ENCODE results near the gene TTF1. TPM values are rescaled to one million over a fixed set of nuclear protein-coding genes. Genes with fewer than 3 reads are reported as not detected.

TTF1 gene
- polyA plus RNA-seq, 1 experiment, result 10.0 TPM

DNA sequence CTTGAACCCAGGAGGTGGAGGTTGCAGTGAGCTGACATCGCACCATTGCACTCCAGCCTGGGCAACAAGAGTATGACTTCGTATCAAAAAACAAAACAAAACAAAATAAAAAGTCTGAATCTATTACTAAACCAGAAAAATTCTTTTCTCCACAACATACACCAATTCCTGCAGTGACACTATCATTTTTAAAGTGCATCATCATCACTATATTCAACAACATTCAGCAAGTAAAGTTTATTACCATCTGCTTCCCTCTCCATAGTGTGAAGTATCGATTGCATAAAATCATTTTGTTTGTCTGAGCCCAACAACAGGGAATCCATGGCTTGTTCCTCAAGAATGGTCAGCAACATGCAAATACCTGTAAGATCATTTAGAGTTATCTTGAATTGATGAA, 72.3 kb downstream of the TTF1 start:
- H3K27me3 ChIP-seq (ENCODE audit: control insufficient read depth, insufficient read depth, low read length), result no peaks in the 10 kb centered on the region
- ChIA-PET POLR2A (no interaction called here), CTCF (no interaction called here)
- no peak overlapping the region for H3K4me3 ChIP-seq (ENCODE audit: low read depth, low read length)
- H3K27ac ChIP-seq (ENCODE audit: low read depth, low read length), result no peak overlapping the region
- H3K9me3 ChIP-seq (ENCODE audit: control insufficient read depth, insufficient read depth, low read length), result no peaks in the 10 kb centered on the region
- no peak for DNase-seq (ENCODE audit: low read depth, low spot score)
- TF ChIP-seq CTCF (IDR thresholded peaks at IDR 0.05; ENCODE audit: low read depth, low read length), result no peak

- Histone ChIP-seq H3K27me3 (ENCODE audit: control insufficient read depth, insufficient read depth, low read length) (no peaks in the 10 kb centered on the region), H3K4me3 (ENCODE audit: low read depth, low read length) (no peak overlapping the region), H3K9me3 (ENCODE audit: control insufficient read depth, insufficient read depth, low read length) (no peaks in the 10 kb centered on the region), H3K27ac (ENCODE audit: low read depth, low read length) (no peak overlapping the region)
- CTCF ChIA-PET, result no interaction called here
- POLR2A ChIA-PET, result no interaction called here
- no peak for DNase-seq (ENCODE audit: low read depth, low spot score)
- no peak for TF ChIP-seq CTCF (IDR thresholded peaks at IDR 0.05; ENCODE audit: low read depth, low read length)
Observed at GRCh38 chr9:132333556-132333955, 73.1 kb downstream of the TTF1 start.

GRCh38 chr9:132328580-132328979, 78.1 kb downstream of the TTF1 start:
- DNase-seq (ENCODE audit: low read depth, low spot score), result no peak
- no peaks in the 10 kb centered on the region for H3K27me3 ChIP-seq (ENCODE audit: control insufficient read depth, insufficient read depth, low read length)
- ChIA-PET CTCF (interaction anchor here (1.1 kb wide), 1 partner anchor 60 kb away, joined by 4 read pairs; no protein-coding TSS in a partner anchor), POLR2A (no interaction called here)
- H3K9me3 ChIP-seq (ENCODE audit: control insufficient read depth, insufficient read depth, low read length), result no peaks in the 10 kb centered on the region
- no peak overlapping the region for H3K4me3 ChIP-seq (ENCODE audit: low read depth, low read length)
- no peak for TF ChIP-seq CTCF (IDR thresholded peaks at IDR 0.05; ENCODE audit: low read depth, low read length)
- no peak overlapping the region for H3K27ac ChIP-seq (ENCODE audit: low read depth, low read length)

DNA sequence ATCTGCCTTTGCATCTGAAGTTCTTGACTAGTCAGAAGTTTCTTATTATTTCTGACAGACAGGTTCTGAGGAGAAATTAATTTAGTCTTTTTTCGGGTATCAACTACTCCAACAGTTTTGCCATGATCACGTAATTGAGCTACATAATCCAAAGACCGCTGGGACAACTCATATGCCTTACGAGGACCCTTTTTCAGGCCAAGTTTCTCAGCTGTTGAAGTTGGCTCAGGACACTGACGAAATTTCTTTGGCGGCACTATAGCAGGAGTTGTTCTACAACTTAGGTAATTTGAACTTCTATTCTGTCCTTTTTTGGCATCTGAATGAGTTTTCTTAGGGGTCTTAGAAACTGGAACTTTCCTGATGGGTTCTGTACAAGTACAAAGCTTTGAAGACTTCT, 79.1 kb downstream of the TTF1 start:
- ChIA-PET CTCF (interaction anchor here (1.1 kb wide), 1 partner anchor 59 kb away, joined by 4 read pairs; no protein-coding TSS in a partner anchor), POLR2A (no interaction called here)
- no peak for DNase-seq (ENCODE audit: low read depth, low spot score)
- Histone ChIP-seq H3K27ac (ENCODE audit: low read depth, low read length) (no peak overlapping the region), H3K27me3 (ENCODE audit: control insufficient read depth, insufficient read depth, low read length) (no peaks in the 10 kb centered on the region), H3K9me3 (ENCODE audit: control insufficient read depth, insufficient read depth, low read length) (no peaks in the 10 kb centered on the region), H3K4me3 (ENCODE audit: low read depth, low read length) (no peak overlapping the region)
- no peak for TF ChIP-seq CTCF (IDR thresholded peaks at IDR 0.05; ENCODE audit: low read depth, low read length)

Small RNAs within 50 kb of the gene (small RNA-seq; reads per million reads assigned to genes)
- not detected for gene RNU5D-2P (ENCODE audit: insufficient read length, low read depth)

Other genes starting within 250 kb of the TTF1 start
- gene NTNG2, start 244.8 kb downstream of the TTF1 start, polyA plus RNA-seq (2011; rRNA removed), result 0.93 and 1.3 TPM in 2 replicates
- 25.1 and 31.5 TPM in 2 replicates for gene SETX, start 51.9 kb downstream of the TTF1 start, polyA plus RNA-seq (2011; rRNA removed)
- not detected in 2 replicates for gene CFAP77, start 3.4 kb upstream of the TTF1 start, polyA plus RNA-seq (2011; rRNA removed)
- not detected in 2 replicates for gene BARHL1, start 175.8 kb upstream of the TTF1 start, polyA plus RNA-seq (2011; rRNA removed)